ENCODE measurements around the gene NRIP1.

The NRIP1 gene

DNA sequence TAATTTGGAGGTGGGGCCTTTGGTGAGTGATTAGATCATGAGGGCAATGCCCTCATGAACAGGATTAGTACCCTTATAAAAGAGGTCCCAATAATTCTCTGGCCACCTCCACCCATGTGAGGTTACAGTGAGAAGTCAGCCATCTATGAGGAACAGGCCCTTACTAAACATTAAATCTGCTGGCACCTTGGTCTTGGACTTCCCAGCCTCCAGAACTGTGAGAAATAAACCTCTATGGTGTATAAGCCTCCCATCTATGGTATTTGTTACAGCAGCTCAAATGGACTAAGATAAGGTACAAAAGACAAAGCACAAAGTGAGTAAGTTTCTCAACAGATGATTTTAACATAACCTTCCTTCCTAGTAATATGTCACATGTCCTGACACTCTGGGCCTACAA, 22.3 kb downstream of the NRIP1 start:
- no peak for DNase-seq
- Histone ChIP-seq H3K36me3 (replicated peaks; ENCODE audit: insufficient read depth, low read length) (no peaks in the 10 kb centered on the region), H3K79me2 (ENCODE audit: low read length) (no peaks in the 10 kb centered on the region), H2AFZ (ENCODE audit: low read length) (no peak overlapping the region), H3K4me1 (ENCODE audit: low read length) (no peaks in the 10 kb centered on the region), H3K4me3 (ENCODE audit: low read length) (no peak overlapping the region), H3F3A (ENCODE audit: insufficient read depth, low read length) (no peaks in the 10 kb centered on the region), H4K20me1 (ENCODE audit: insufficient read depth, low read length) (no peaks in the 10 kb centered on the region), H3K9ac (ENCODE audit: low read length) (no peak overlapping the region), H3K9me3 (replicated peaks; ENCODE audit: insufficient read depth, low read length) (no peaks in the 10 kb centered on the region), H3K27ac (ENCODE audit: low read length) (no peak overlapping the region), H3K9me2 (replicated peaks; ENCODE audit: insufficient read depth, low read length) (no peaks in the 10 kb centered on the region), H3K27me3 (replicated peaks; ENCODE audit: insufficient read depth, low read length) (no peaks in the 10 kb centered on the region), H3K4me2 (ENCODE audit: low read depth, low read length) (no peak overlapping the region)
- TF ChIP-seq EZH2phosphoT487 (IDR thresholded peaks at IDR 0.05; ENCODE audit: low read length) (no peak), EZH2 (optimal IDR thresholded peaks at IDR 0.05; ENCODE audit: low read depth, low read length) (no peak)
- TF ChIP-seq, protein P1, sequence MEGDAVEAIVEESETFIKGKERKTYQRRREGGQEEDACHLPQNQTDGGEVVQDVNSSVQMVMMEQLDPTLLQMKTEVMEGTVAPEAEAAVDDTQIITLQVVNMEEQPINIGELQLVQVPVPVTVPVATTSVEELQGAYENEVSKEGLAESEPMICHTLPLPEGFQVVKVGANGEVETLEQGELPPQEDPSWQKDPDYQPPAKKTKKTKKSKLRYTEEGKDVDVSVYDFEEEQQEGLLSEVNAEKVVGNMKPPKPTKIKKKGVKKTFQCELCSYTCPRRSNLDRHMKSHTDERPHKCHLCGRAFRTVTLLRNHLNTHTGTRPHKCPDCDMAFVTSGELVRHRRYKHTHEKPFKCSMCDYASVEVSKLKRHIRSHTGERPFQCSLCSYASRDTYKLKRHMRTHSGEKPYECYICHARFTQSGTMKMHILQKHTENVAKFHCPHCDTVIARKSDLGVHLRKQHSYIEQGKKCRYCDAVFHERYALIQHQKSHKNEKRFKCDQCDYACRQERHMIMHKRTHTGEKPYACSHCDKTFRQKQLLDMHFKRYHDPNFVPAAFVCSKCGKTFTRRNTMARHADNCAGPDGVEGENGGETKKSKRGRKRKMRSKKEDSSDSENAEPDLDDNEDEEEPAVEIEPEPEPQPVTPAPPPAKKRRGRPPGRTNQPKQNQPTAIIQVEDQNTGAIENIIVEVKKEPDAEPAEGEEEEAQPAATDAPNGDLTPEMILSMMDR (IDR thresholded peaks at IDR 0.05; ENCODE audit: low read length), result no peak

GRCh38 chr21:15039607-15040299, 25.0 kb downstream of the NRIP1 start:
- Histone ChIP-seq H3K4me2 (ENCODE audit: low read depth, low read length) (no peak overlapping the region), H3K79me2 (ENCODE audit: low read length) (no peaks in the 10 kb centered on the region), H3K9me3 (replicated peaks; ENCODE audit: insufficient read depth, low read length) (no peaks in the 10 kb centered on the region), H3K36me3 (replicated peaks; ENCODE audit: insufficient read depth, low read length) (no peaks in the 10 kb centered on the region), H2AFZ (ENCODE audit: low read length) (no peak overlapping the region), H3K9ac (ENCODE audit: low read length) (no peak overlapping the region), H3F3A (ENCODE audit: insufficient read depth, low read length) (no peaks in the 10 kb centered on the region), H3K4me1 (ENCODE audit: low read length) (no peaks in the 10 kb centered on the region), H3K4me3 (ENCODE audit: low read length) (no peak overlapping the region), H4K20me1 (ENCODE audit: insufficient read depth, low read length) (no peaks in the 10 kb centered on the region), H3K27ac (ENCODE audit: low read length) (no peak overlapping the region), H3K9me2 (replicated peaks; ENCODE audit: insufficient read depth, low read length) (no peaks in the 10 kb centered on the region), H3K27me3 (replicated peaks; ENCODE audit: insufficient read depth, low read length) (no peaks in the 10 kb centered on the region)
- TF ChIP-seq EZH2phosphoT487 (IDR thresholded peaks at IDR 0.05; ENCODE audit: low read length), result no peak
- no peak for TF ChIP-seq EZH2 (optimal IDR thresholded peaks at IDR 0.05; ENCODE audit: low read depth, low read length)
- TF ChIP-seq, protein P1 (IDR thresholded peaks at IDR 0.05; ENCODE audit: low read length), result no peak
- no peak for DNase-seq

GRCh38 chr21:15037900-15038293, 26.9 kb downstream of the NRIP1 start:
- no peaks in the 10 kb centered on the region for H4K20me1 ChIP-seq (ENCODE audit: insufficient read depth, low read length)
- no peaks in the 10 kb centered on the region for H3F3A ChIP-seq (ENCODE audit: insufficient read depth, low read length)

More at GRCh38 chr21:15037900-15038293, 26.9 kb downstream of the NRIP1 start:
- H3K9me3 ChIP-seq (replicated peaks; ENCODE audit: insufficient read depth, low read length), result no peaks in the 10 kb centered on the region
- H3K4me1 ChIP-seq (ENCODE audit: low read length), result no peaks in the 10 kb centered on the region
- no peak for DNase-seq
- H2AFZ ChIP-seq (ENCODE audit: low read length), result no peak overlapping the region
- H3K4me2 ChIP-seq (ENCODE audit: low read depth, low read length), result no peak overlapping the region
- no peaks in the 10 kb centered on the region for H3K36me3 ChIP-seq (replicated peaks; ENCODE audit: insufficient read depth, low read length)
- H3K27ac ChIP-seq (ENCODE audit: low read length), result no peak overlapping the region
- H3K9me2 ChIP-seq (replicated peaks; ENCODE audit: insufficient read depth, low read length), result no peaks in the 10 kb centered on the region
- H3K4me3 ChIP-seq (ENCODE audit: low read length), result no peak overlapping the region
- H3K79me2 ChIP-seq (ENCODE audit: low read length), result no peaks in the 10 kb centered on the region
- no peak overlapping the region for H3K9ac ChIP-seq (ENCODE audit: low read length)
- no peaks in the 10 kb centered on the region for H3K27me3 ChIP-seq (replicated peaks; ENCODE audit: insufficient read depth, low read length)
- TF ChIP-seq EZH2phosphoT487 (IDR thresholded peaks at IDR 0.05; ENCODE audit: low read length) (no peak), EZH2 (optimal IDR thresholded peaks at IDR 0.05; ENCODE audit: low read depth, low read length) (no peak)
- TF ChIP-seq, protein P1 (IDR thresholded peaks at IDR 0.05; ENCODE audit: low read length), result no peak
